Renal pelvis (tissue), 4 donors: ENCODE measurements around the gene SRMS. TPM values are rescaled to one million over a fixed set of nuclear protein-coding genes. Genes with fewer than 3 reads are reported as not detected.

Source experiments
- DNase-seq: peaks from one replicate; pipeline ENCODE4 v3.0.0-alpha.2; 2013
- polyA plus RNA-seq, 3 donors: library from polyadenylated mRNA; unstranded; fragments of 120-200 nt; gene quantifications; one replicate each; pipeline ENCODE4 v1.2.1, GENCODE V29; 2013; ENCODE audit not compliant: insufficient read length in 3 of 3

Gene SRMS
- polyA plus RNA-seq, 3 donors = 0.19 to 0.26 (median 0.26) TPM

DNA sequence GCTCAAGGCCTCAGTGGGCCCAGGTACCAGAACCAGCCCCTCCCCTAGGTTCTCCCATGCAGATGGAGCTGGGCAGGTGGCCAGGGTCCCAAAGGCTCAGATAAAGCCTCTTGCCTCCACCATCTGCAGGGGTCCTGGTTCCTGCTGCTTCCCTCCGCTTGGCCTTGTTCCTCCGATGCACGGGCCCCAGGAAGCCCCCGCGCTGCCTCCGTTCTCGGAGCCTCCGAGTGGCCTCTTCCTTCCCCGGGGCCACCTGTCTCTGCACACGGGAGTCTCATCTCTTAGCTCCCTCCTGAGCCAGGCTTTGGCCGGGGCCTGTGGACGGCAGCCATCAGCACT lies 8.5 kb downstream of the SRMS start:
- DNase-seq = no peak

DNA sequence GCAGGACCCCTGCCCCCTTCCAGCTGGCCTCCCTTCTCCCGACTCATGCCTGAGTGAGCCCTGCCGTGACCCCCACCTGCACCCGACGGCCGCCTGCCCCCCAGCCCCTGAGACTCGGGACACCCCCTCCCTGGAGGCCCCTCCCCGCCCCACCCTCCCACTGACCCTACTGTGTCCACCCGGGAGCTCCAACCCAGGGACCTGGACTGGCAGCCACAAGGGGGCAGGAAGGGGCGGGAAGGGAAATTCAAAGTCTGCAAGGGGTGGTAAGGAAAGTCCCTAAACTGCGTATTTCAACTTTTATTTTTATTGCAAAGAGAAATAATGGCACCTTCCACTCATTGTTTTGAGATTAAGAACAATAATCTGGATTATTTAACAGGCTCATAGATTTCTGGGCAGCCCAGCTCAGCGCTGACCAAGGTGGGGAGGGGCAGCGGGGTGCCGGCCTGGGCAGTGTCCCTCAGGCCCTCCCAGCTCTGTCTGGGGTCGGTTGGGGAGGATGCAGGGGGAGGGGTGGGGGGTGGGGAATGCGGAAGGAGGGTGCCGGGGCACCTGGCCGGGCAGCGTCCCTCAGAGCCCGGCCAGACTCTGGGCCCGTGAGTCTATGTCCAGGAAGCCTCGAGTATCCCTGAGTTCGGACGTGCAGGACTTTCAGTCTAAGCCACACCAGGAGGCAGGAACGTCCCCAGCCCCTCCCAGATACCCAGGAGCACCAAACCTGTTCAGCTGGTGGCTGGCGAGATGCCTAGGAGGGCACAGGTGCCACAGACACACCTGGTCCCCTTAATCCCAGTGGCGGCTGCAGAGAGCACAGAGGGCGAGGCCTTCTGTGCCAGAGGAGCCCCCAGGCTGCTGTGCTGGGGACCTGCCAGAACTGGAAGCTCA lies 9.1 kb downstream of the SRMS start:
- no peak for DNase-seq

DNA sequence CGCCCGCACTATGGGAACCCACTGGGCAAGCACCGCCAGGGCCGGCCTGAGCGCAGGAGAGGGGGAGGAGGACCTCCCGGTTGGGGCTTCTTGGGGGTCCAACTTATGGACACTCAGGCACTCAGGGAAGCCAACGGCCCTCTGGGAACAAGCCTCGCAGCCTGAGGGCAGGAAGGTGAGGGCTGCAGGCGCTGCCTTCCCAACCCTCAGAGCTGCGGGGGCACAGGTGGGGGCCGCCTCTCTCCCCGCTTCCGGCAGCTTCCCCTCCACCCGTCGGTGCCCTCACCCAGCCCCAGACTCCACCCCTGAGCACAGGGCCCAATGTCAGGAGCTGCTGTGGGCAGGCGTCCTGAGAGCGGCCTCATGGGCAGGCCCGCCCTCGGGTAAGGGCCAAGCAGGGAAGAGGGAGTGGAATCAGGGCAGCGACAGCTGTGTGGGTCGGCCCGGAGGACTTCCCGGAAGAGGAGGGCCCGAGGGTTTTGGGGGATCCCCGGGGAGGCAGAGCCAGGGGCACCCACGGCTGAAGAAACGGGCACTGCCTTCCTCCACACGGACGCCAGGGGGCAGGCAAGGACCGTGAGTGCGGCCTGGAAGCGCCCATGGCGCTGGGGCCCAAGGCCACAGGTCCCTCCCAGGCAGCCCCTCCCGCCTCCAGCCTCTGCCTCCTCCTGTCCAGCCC lies 9.9 kb downstream of the SRMS start:
- peak; percentile 74 for DNase-seq

DNA sequence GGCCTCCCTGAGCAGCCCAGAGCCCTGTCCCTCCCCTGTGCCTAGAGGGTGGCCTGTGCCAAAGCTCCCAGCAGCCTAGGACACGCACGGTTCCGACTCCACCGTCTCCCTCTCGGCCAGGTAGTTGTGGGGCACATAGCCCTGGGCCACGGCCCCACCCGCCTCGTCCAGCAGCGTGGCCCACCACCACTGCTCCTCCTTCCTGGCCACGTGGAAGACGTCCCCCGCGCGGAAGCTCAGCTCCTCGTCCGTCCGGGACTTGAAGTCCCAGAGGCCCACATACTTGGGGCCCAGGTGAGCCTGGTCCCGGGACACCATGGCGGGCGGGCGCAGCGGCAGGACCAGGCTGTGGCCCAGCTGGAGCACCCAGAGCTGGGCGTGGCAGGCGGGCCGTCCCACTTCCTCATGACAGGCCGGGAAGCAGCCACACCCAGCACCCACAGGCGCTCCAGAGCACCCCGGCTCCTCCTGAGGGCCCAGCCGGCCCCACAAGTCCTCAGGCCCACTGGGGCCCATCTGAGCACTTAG lies 10.5 kb downstream of the SRMS start, which contains the start of gene PTK6:
PTK6 (minus strand) TSS at position 380 of the 528 bp plus-strand sequence; CDS start at position 318, 62 bp downstream.
- DNase-seq = no peak

DNA sequence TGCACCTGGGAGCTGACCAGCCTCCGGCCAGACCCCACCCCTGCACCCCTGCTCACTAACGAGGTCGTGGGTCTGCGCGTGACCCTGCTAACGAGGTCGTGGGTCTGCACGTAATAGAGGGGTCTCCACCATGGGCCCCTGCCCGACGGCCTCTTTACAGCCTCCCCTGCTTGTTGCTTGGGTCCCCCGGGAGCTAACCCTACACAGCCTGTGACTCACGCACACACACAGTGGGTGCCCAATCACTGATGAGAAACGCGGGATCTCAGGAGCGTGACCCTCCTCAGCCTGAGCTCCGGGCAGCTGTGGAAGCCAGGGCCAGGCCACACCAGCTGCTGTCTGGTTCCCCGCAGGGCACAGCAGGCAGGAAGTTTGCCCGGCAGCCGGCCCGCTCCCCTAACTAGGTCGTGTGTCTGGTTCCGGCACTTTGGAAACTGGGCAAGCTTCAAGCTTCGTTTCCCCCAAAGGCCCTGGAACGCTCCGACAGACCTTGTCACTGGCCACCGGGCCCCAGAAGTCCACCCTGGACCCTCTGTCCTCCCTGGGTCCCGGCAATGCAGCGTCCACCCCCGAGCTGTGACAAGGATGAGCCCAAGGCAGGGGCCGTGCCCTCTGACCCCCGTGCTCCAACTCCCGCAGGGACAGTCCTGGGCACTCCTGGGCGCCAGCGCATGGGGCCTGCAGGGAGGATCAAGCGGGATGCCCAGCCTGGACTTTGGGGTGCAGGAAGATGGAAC lies 11.1 kb downstream of the SRMS start:
- no peak for DNase-seq

DNA sequence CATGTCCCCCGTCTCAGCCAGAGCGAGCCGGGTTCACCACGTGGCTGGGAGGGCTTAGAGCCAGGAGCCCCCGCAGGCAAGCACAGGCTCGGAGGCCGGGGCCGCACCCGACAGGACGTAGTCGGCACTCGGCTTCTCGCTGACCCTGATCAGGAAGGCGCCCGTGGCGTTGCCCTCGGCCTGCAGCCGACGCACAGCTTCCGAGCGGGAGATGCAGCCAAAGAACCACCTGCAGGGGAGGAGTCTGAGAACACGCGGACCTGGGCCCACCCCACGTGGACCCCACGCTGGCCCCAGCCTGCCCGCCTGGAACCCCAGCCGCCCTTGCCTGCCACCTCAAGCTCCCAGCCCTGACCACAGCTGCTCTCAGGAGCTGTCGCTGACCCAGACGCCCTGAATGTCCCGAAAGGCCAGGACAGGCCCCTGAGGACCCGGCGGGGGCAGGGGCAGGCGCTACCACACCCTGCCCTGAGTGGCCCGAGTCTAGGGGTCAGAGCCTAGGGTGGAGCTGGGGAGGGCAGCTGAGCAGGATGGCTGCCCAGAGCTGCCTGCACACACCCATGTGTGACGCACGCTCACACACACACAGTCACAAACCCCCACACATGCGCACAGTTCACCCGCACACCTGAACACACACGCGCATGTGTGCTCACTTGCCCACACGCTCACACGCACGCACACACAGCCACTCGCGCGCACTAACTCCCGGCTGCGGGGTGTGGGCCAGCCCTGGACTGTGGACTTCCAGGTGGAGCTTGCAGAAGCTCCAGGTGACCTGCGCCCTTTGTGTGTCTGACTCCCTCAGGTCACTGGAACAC lies 12.5 kb downstream of the SRMS start:
- no peak for DNase-seq

DNA sequence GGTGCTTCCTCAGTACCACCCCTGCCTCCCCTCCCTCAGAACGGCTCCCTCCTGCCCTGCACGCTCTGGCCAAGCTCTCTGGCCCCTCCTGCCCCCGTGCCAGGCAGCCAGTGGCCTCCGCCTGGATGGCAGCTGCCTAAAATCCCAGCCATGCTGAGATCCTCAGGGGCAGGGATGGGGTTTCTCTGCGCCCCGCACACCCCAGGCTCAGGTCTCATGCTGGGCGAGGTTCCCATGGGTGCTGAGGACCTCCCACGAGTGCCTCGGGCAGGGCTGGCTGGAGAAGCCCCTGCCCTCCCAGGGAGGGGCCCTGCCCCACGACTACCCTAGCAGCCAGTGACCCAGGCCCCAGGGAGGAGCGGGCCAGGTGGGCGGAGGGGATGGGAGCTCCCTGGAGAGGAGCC lies 13.1 kb downstream of the SRMS start:
- DNase-seq = no peak

DNA sequence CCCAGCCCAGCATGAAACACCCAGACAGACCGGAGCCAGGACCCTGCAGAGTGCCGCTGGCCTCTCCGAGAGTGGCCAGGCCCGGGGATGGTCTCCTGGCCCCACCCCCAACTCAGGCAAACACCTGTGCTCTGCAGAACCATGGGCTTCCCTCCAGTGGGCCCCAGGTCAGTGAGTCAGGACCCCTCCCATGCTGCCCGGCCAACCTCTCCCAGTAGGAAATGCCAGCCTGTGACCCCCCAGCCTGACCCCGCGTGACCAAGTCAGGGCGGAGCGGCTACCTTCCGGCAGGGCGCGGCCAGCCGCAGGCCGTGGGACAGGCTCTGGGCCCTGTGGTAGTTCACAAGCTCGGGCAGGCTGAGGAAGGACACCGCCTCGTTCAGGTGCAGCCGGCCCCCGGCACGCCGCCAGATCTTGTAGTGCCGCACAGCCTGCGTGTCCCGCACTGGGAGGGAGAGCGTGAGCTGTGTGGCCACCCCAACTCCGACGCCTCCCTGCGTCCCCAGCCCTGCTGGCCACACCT lies 13.6 kb downstream of the SRMS start:
- DNase-seq = no peak

DNA sequence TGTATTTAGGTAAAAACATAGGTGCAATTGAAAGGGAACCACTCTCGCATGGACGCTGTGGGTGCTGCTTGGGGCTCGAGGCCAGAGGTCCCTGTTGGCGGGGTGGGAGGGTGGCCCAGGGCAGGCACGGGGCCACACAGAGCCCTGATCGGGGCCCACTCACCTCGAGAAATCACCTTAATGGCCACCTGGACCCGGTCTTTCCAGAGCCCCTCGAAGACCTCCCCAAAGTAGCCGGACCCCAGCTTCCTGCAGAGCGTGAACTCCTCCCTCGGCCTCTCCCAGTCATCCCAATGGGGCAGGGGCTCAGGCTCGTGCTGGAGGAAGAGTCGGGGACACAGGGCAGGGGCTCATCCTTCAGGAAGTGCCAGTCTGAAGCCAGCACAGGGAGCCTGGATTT lies 14.2 kb downstream of the SRMS start:
- no peak for DNase-seq

DNA sequence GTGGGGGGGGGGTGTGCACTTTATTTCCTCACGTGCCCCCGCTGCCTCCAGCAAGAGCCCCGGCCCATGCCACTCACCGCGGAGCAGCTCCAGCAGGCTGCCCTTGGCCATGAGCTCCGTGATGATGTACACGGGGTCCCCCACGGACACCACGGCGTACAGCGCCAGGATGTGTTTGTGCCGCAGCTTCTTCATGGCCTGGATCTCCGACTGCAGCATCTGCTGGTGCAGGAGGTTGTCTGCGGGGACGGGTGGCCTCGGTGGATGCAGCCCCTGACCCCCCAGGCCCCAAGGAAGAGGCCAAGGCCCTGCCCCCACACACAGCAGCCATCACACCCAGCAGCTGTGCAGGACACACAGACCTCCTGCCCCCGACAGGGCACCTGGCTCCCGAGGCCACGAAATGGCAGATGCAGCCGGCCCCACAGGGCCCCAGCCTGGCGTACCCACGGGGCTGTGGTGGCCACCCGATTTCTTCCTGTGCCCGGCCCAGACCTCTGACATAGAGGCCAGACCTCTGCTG lies 15.0 kb downstream of the SRMS start:
- no peak for DNase-seq

DNA sequence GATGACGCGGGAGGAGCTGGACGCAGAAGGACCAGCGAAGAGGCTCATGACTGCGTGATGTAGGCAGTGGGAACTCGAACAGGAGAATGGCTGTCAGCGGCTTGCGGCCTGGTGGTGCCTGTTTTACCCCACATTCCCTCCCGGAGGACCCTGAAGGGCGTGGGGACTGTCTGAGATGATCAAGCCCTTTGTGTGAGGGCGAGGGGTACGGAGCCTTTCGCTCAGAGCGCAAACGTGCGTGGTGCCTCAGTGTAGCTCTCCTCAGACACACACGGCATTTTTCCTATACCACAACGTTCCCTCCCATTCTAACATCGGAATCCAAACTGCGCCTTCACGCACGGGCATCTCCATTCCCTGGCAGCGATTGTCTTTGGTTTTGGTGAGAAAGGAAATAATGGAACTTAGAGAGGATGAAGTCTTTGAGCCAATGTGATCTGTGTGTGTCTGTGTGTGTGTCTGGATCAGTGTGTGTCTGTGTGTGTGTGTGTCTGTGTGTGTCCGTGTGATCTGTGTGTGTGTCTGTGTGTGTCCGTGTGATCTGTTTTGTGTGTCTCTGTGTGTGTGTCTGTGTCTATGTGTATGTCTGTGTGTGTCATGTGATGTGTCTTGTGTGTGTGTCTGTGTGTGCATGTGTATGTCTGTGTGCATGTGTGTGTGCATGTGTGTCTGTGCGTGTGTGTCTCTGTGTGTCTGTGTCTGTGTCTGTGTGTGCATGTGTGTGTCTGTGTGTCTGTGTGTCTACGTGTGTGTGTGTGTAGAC lies 15.7 kb downstream of the SRMS start:
- no peak for DNase-seq

DNA sequence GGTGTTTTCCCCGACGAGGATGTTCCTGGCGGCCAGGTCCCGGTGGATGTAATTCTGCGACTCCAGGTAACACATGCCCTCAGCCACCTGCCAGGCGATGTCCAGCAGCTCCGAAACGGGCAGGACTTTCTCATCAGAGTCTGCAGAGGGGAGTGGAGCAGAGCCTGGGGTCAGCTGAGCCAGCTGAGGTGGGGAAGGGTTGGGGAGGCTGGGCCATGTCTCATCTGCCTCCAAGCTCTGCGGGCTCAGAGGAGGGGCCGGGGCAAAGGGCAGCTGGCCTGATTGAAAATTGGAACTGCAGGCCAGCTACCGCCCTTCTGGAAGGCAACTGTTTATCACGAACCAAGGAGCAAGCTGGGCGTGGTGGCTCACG lies 16.8 kb downstream of the SRMS start:
- no peak for DNase-seq

DNA sequence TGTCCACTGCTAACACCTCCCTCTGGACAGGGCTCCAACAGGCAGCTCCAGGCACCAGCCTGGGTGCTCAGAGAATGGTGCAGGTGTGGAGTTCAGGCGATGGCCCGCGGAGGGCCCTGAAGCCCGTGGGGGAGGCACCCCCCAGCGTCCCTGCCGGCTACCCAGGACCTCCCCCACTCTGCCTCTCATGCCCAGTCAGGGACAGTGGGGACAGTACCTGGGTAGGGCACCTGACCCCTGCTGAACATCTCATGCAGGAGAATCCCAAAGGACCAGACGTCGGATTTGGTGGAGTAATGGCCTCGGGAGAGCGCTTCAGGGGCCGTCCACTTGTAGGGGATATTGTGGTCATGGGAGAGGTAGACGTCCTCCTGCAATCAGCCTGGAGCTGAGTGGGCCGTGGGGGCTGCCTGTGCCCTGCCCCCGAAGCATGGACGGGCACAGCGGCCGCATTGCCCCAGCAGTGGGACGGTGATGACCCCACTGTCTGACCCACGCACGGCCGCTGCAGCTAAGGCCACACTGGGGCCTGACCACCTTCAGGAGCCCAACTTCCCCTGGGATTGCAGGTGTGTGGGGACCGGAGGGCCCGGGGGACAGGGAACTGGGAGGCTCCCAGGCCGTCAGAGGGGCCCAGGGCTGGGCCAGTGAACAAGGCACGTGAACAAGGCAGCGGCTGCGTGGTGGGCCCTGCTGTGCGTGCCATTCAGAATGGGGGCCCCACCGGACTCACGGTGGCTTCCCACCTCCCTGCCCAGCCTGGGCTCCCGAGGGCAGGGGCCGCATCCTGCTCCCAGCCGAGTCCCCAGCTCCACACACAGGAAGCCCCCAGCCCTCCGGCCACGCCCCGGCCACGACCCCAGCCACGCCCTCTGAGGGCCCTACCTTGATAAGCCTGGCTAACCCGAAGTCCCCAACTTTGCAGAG lies 17.4 kb downstream of the SRMS start:
- no peak for DNase-seq

DNA sequence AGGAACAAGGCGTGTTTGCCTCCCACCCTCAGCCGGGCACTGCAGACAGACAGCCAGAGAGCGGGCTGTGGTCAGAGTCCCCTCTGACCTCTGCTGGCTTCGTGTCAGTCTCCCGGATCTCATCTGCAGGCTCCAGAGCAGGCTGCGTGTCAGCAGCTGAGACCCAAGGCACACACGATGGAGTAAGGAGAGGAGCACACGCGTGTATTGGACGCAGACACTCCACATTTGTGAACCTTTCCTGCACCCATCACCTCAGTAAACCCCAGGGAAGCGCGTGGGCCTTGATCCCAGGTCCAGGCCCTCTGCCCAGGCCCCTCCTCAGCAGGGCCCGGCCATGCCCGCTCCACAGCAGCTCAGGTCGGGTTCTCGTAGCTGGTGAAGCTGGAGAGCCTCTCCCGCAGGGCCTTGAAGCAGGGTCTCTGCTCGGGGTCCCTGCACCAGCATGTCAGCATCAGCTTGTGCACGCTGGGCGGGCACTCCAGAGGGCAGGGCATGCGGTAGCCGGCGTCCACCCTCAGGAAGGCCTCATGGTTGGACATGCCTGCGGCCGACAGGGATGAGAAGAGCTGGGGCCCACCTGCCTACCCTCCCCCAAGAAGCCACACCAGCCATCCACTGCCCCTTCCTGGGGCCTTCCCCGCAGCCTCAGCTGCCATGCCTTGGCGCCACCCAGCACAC lies 18.2 kb downstream of the SRMS start:
- DNase-seq = no peak

DNA sequence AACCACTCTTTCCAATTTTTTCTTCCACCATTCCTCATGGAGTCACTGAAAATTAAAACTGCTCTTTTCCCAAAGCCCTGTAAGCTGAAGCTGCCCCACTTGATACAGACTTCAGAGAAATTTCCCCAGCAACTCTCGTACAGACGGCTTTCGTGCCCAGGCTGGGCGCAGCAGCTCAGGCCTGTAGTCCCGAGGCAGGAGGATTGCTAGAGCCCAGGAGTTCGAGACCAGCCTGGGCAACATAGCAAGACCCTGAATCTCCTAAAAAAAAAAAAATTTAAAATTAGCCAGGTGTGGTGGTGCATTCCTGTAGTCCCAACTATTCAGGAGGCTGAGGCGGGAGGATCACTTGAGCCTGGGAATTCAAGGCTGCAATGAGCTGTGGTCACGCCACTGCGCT lies 20.4 kb downstream of the SRMS start:
- DNase-seq = no peak

DNA sequence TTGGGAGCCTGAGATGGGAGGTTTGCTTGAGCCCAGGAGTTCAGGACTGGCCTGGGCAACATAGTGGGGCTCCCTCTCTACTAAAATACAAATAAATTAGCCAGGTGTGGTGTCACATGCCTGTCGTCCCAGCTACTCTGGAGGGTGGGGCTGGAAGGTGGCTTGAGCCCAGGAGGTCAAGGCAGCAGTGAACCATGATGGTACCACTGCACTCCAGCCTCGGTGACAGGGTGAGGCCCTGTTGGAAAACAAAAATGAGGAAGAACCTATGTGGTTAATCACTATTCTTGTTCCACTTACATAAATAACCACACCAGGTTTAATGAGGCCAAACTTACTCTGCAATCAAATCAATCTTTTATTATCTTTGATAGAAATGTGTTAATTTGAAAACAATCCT lies 21.6 kb downstream of the SRMS start:
- DNase-seq = no peak

DNA sequence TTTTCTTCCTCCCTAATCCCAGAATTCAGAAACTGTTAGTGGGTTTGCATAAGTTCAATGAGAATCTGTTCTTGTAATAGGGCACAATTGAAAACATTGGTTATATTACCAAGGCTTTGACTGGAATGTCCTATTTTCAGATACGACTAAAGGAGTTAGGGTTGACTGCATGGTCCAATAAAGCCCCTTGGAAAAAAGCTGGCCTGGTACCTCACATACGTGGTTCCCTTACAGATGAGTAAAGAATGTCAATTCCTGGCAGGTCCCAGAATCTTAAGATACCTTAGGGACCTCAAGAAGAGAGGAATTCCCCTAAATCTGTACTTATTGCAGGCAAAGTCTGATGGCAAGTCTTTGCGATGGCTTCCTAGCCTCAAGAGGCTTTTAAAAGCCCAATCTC lies 22.4 kb downstream of the SRMS start:
- no peak for DNase-seq

DNA sequence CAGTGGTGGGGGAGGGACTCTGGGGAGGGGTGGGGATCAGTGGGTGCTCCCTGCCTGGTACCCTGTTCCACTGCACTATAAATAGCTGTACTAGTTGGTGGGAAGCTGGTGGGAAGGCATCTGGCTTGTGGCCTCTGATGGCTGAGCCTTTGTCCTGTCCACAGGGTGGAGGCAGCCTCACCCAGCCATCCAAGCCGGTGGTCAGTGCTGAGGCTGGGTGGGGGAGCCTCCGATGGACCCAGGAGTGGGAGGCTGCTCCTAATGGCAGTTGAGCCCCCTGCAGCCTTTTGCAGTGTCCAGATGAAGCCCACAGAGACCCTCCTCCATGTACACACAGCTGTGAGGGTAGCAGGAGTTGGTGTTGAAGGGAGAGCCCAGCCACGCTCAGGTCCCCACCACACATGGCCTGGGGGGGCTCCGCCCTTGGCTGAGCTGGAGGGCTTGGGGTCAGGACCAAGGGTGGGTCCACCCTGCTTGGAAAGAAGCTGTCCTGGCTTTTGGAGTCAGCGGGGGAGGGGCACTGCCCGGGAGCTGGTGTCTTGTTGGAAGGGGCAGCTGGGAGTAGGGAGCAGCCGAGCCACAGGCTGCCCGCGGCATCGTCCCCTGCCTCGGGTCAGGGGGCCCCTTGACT lies 24.5 kb downstream of the SRMS start:
- no peak for DNase-seq
